GM19035 (cell line): ENCODE results near the gene NF2.

Experiments
- ATAC-seq: cut with Tn5 transposase; IDR thresholded peaks from one replicate; pipeline ENCODE4 v1.9.1; 2021; ENCODE audit not compliant: unreplicated experiment

Gene NF2

DNA sequence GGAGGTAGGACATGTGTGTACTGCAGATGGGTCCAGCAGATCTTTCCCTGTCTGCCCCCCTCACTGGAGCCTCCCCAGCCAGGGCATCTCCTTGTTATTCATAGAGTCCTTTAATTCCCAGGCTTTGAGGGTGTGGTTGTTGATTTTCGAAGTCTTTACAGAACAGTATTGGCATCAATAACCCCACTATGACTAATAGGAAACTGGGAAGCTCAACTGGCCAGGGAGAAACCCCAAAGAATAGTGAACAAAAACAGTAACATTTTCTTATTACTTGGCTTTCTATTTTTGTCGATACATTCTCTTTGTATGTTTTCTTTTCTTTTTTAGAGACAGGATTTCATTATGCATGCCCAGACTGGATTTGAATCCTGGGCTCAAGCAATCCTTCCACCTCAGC, 57.9 kb downstream of the NF2 start:
- no peak for ATAC-seq

- no peak for ATAC-seq
Measured at GRCh38 chr22:29663180-29663821, 59.9 kb downstream of the NF2 start.

DNA sequence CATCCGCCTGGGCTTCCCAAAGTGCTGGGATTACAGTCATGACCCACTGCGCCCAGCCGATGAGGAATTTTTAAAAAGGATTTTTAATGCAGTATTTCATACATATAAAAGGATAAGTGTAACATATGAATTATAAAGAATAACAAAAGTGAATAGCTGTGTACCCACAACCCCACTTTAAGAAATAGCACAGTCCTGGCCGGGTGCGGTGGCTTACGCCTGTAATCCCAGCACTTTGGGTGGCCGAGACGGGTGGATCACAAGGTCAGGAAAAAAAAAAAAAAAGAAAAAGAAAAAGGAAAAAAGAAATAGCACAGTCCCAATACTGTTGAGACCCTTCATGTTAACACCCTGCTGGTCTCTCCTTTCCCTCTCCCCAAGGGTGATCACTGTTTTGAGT, 62.1 kb downstream of the NF2 start:
- ATAC-seq = no peak

- no peak for ATAC-seq
Measured at GRCh38 chr22:29668673-29669072, 65.2 kb downstream of the NF2 start.

- no peak for ATAC-seq
Measured at GRCh38 chr22:29670626-29671025, 67.2 kb downstream of the NF2 start.

- no peak for ATAC-seq
Measured at GRCh38 chr22:29673361-29674066, 70.1 kb downstream of the NF2 start.

GRCh38 chr22:29674121-29674520, 70.7 kb downstream of the NF2 start:
- ATAC-seq = no peak

- ATAC-seq = no peak
Measured at GRCh38 chr22:29679316-29679715, 75.9 kb downstream of the NF2 start.

GRCh38 chr22:29683536-29683935, 80.1 kb downstream of the NF2 start:
- ATAC-seq = no peak

GRCh38 chr22:29684244-29684643, 80.8 kb downstream of the NF2 start:
- ATAC-seq = no peak

DNA sequence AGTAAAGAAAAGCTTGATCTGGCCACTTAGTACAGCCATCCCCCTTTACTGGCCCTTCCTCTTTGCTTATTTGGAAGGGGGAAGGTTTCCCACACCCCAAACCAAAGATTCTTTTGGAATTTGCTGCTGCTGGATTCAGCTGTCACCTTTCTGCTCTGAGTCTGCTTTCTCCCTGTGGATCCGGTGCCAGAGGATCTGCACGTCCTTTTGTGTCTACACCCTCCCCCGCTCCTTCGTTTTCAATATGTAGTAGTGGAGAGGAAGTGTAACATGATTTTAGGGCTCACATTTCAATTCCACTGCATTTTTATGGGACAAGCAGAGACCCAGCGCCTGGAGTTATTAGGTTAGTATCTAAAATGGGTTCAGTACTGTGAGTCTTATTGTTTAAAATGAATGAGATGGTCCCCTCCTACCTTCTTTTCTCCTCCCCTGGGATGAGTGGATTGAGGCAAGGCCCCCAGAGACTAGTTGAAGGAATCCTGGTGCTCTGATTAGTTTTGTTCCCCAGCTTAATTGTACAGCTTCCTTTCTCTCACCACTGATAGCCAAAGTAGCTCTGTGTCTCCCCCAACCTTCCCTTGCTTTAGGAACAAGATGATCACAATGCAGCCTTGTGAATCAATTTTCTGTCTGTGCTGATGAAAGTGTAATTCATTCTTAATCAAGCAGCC, 85.9 kb downstream of the NF2 start:
- ATAC-seq = no peak

DNA sequence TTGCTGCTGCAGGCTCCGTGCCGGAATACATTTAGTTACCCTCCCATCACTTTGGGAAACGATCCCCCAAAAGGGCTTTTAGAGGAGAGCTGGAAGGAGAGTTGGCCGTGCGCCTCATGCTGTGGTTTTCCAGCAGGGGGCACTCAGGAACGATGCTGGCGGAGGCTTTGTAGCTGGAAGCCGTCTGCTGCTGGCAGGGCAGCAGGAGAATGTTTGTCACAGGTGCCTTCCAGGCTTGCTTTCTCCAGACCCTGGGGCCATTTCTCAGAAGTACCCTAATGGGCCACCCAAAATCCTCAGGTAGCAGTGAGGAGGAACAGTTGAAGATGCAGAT, 86.4 kb downstream of the NF2 start:
- no peak for ATAC-seq

DNA sequence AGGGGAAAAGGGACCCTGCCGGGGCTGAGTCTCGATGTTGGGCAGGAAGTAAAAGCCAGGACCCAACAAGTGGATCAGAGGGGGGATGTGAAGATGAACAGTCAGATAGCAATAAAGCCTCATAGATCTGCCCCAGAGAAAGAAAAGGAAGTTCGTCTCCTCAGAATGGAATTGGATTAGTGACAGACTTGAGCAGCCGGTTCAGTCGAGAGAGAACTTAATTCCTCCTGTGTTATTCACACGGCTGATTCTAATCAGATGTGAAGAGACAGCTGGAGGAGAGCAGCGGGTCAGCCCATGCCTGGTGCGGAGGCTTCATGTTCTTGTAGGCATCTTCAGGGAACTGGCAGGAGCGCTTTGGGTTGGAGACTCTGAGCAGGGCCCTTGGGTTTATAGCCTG, 87.0 kb downstream of the NF2 start:
- ATAC-seq = no peak

- no peak for ATAC-seq
Measured at GRCh38 chr22:29691636-29692326, 88.3 kb downstream of the NF2 start.

DNA sequence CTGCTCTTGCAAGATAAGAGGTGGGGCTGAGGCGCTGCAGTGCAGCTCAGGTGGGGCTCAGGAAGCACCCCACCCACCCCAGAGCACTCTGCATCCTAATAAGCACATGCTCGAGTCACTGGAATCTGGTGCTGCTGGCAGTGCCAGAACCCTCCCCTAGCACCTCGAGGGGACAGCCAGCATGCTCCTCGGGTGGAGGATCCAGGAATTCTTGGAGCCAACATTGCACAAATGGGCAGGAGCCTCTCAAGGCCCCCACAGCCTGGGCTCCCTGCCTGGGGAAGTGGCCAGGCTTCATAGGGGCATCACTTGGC, 88.9 kb downstream of the NF2 start:
- no peak for ATAC-seq

GRCh38 chr22:29693161-29693560, 89.7 kb downstream of the NF2 start:
- no peak for ATAC-seq

GRCh38 chr22:29693671-29694070, 90.2 kb downstream of the NF2 start:
- no peak for ATAC-seq

GRCh38 chr22:29695129-29695926, 91.9 kb downstream of the NF2 start:
- no peak for ATAC-seq

- ATAC-seq = no peak
Measured at GRCh38 chr22:29697853-29698598, 94.6 kb downstream of the NF2 start.

- no peak for ATAC-seq
Measured at GRCh38 chr22:29700206-29700899, 96.9 kb downstream of the NF2 start.
